Ovary (tissue), 9 donors: Measurements from ENCODE around the gene SLIT3. TPM values are rescaled to one million over a fixed set of nuclear protein-coding genes. Genes with fewer than 3 reads are reported as not detected.

Source experiments
- DNase-seq, 5 donors: peaks; one replicate each; pipeline ENCODE4 v3.0.0-alpha.2; 2019 to 2020
- H3K27ac ChIP-seq, 2 donors: fragments of 200-600 bp; one replicate each; pipeline versions ENCODE4 v1.5.1 to v1.8.0; 2019 to 2022
- H3K27me3 ChIP-seq: fragments of 200-600 bp; one replicate; pipeline ENCODE4 v1.8.0; 2022
- H3K36me3 ChIP-seq: fragments of 200-600 bp; sonication (generic); one replicate; pipeline ENCODE4 v1.5.1; 2019
- H3K4me1 ChIP-seq: one replicate; pipeline ENCODE4 v1.8.1; 2013; ENCODE audit warnings: mild to moderate bottlenecking, moderate library complexity; ENCODE audit not compliant: insufficient read depth
- H3K4me3 ChIP-seq: fragments of 200-600 bp; sonication (generic); one replicate; pipeline ENCODE4 v1.5.1; 2017
- H3K9me3 ChIP-seq, 2 donors: fragments of 200-600 bp in 1 of 2; sonication (generic) in 1 of 2; one replicate each; pipeline versions ENCODE4 v1.5.1 to v1.8.1; 2013 to 2019; ENCODE audit warnings: mild to moderate bottlenecking in 1 of 2, moderate library complexity in 1 of 2
- CTCF ChIP-seq, 3 donors: fragments of 450-650 bp in 2 of 3; fragments of 200-600 bp in 1 of 3; IDR thresholded peaks; one replicate each; pipeline versions ENCODE4 v1.5.1 to v1.8.0; 2016 to 2022; ENCODE audit warnings: antibody characterized with exemption in 3 of 3, mild to moderate bottlenecking in 1 of 3
- EP300 ChIP-seq: sonication (generic); formaldehyde crosslinking; IDR thresholded peaks from one replicate; pipeline ENCODE4 v1.6.1; 2017; ENCODE audit warnings: antibody characterized with exemption
- POLR2A ChIP-seq: fragments of 450-650 bp; IDR thresholded peaks from one replicate; pipeline ENCODE4 v1.6.1; 2017; ENCODE audit warnings: antibody characterized with exemption, mild to moderate bottlenecking, moderate library complexity
- WGBS, 3 donors: extraction: QIAGEN DNeasy Blood & Tissue Kit in 1 of 3; methylation state at CpG; one replicate each; pipeline versions ENCODE4 v1.1.5 to v1.1.7; 2013 to 2017; 5-methylcytosine and 5-hydroxymethylcytosine counted together
- intact Hi-C, 4 donors: fragments of 100-400 bp; cut with DNase I; formaldehyde crosslinking; loops; one replicate each; pipeline versions ENCODE4 v1.11.0 to v1.15.1; 2022 to 2023
- polyA plus RNA-seq, 2 donors: library from polyadenylated mRNA; stranded (reverse); fragments of 200-250 nt in 1 of 2; fragments of 350-450 nt in 1 of 2; fragmentation: Illumina TruSeq in 1 of 2; extraction: RNeasy Lipid Tissue Mini Kit (QIAGEN cat#74804) in 1 of 2; gene quantifications; one replicate each; pipeline ENCODE4 v1.2.3, GENCODE V29; 2013 to 2014
- total RNA-seq, 7 donors: library from RNA; depleted of rRNA in 2 of 7; stranded (reverse); fragments of >200 nt in 2 of 7; fragmentation: NEBNext Ultra II Directional in 3 of 7; extraction: Animal tissue kit (Norgen Biotek cat#: 25700) in 3 of 7; gene quantifications; one replicate each; pipeline versions ENCODE4 v1.1.0 to v1.2.4, GENCODE V29; 2016 to 2023
- donor health status: DM: no; HTN: no; CAD: no; lungs with moderate emphysema.
- donor health status: DM: no; HTN: no; CAD: no.
- donor health status: Bipolar disorder and iron deficiency.
- donor health status: DM: yes; HTN: yes; CAD: no.
- donor health status: DM: no; HTN: no; CAD: no.
- donor health status: DM: yes; HTN: yes; CAD: no.

SLIT3 gene
- total and polyA plus RNA-seq, 9 donors = 10.3 to 106 (median 24.4) TPM

DNA sequence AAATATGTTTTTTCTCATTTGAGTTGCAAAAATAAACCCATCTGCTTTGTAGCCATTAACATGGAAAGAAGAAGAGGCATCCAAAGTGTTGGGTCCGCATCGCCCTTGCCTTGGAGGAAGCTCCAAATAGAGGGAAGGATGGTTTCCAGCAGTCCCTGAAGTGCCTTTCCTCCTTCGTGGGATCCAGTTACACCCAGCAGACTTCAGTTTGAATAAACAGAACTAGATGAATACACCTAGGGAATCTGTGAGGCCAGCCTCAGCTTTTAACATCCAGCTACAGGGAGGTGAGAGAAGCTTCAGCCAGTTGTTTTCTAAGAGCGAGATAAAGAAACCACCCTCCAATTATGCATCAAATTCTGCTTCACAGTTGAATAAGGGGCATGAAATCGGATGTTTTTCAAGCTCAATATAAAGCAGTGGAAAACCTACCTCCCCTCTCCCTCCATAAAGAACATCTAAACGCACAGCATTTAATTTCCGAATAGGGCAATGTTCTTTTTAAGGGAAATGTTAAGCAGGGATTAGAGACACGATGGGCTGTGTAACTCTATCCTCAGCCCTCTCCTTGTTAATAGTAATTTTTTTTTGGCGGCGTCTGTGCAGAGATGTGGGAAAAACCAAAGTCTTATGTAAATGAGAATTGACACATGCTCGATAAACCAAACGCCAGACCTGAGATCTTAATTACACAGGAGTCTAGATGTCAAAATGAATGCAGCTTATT, 264.7 kb downstream of the SLIT3 start:
- Histone ChIP-seq H3K9me3 (no peaks in the 10 kb centered on the region), H3K4me1 (no peaks in the 10 kb centered on the region), H3K36me3 (no peaks in the 10 kb centered on the region), H3K4me3 (no peak overlapping the region), H3K27me3 (no peaks in the 10 kb centered on the region), H3K27ac (no peak overlapping the region)
- intact Hi-C loops = no loop called here
- TF ChIP-seq POLR2A (no peak), CTCF (IDR thresholded peaks at IDR 0.05) (no peak), EP300 (no peak)
- no peak for DNase-seq
- WGBS, 3 donors = 66 to 77% (median 67%) methylated on average over 12 of the region's 12 CpGs

- TF ChIP-seq POLR2A (no peak), CTCF (IDR thresholded peaks at IDR 0.05) (no peak), EP300 (no peak)
- no peak for DNase-seq
- Histone ChIP-seq H3K36me3 (no peaks in the 10 kb centered on the region), H3K27me3 (no peaks in the 10 kb centered on the region), H3K4me1 (no peaks in the 10 kb centered on the region), H3K9me3 (no peaks in the 10 kb centered on the region), H3K4me3 (no peak overlapping the region), H3K27ac (no peak overlapping the region)
- intact Hi-C loops = no loop called here
- WGBS, 3 donors = 33 to 46% (median 36%) methylated on average over 1 of the region's 1 CpG
Measured at GRCh38 chr5:169029661-169030274, 271.2 kb downstream of the SLIT3 start.

DNA sequence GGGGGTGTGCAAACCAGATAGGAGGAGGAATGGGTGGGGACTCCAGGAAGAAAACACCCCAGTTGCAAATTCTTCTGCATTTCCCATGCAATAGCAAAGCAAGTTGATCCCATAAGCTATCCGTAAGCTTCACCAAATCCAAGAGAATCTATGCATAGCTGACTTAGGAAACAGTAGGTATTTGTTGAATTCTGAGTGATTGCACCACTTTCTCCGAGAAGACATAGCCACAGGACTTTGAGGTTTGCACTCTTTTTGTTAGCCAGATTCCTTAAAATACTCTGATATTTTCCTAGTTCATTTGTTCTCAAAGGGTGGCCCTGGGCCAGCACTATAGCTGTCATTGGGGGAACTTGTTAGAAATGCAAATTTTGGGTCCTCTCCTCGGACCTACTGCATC, 271.9 kb downstream of the SLIT3 start:
- no peaks in the 10 kb centered on the region for H3K36me3 ChIP-seq
- 64 to 76% (median 72%) methylated on average over 3 of the region's 3 CpGs for WGBS, 3 donors
- TF ChIP-seq CTCF (IDR thresholded peaks at IDR 0.05) (no peak), EP300 (no peak), POLR2A (no peak)
- H3K27ac ChIP-seq = no peak overlapping the region
- H3K4me3 ChIP-seq = no peak overlapping the region
- no peaks in the 10 kb centered on the region for H3K27me3 ChIP-seq
- intact Hi-C loops = no loop called here
- no peaks in the 10 kb centered on the region for H3K4me1 ChIP-seq
- DNase-seq = no peak
- no peaks in the 10 kb centered on the region for H3K9me3 ChIP-seq

DNA sequence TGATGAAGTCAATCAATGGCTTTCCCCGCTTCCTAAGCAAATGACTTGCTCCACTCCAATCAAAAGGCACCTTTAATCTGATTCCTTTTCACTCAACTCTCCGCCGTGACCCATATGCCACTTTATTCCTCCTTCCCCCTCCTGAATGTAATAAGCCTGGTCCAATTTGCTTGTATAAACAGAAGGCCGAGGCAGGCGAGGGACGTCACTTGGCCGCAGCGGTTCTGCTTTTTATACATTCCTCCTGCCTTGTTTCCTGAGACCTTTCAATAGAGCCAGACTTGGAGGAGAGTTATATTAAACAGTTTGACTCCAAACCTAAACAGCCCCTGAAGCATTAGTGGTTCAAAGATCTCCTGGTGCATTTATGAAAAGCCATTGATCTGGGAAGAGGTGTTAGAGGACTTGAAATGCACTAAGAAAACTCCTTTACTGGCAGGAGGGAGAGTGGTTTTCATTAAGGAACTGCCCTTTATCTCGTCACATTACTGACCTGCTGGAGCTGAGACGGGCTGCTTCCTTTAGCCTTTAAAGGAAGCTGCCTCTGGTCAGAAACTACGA, 273.4 kb downstream of the SLIT3 start:
- intact Hi-C loops = no loop called here
- Histone ChIP-seq H3K9me3 (no peaks in the 10 kb centered on the region), H3K36me3 (no peaks in the 10 kb centered on the region), H3K27ac (no peak overlapping the region), H3K27me3 (no peaks in the 10 kb centered on the region), H3K4me3 (no peak overlapping the region), H3K4me1 (no peaks in the 10 kb centered on the region)
- no peak for DNase-seq
- WGBS, 3 donors = 41 to 62% (median 43%) methylated on average over 11 of the region's 11 CpGs
- TF ChIP-seq POLR2A (no peak), EP300 (no peak), CTCF (IDR thresholded peaks at IDR 0.05) (no peak)
